ENCODE results near the gene VWF.

DNA sequence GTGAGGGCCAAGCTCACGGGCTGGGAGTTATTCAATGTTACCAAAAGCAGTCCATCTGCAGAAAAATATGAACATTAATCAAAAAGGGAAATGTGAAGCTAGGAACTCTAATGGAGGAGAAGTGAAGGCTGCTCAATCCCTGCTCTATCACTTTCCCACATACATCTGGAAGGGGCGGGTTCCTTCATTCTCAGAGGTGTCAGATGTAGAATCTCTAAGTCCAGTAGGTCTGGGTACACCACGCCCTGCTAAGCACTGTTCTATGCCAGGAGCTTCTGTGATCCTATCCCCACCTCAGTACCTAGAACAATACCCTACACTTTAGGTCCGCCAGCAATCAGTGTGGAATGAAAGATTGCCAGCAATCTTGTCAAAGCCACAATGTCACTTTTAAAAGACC lies 142.4 kb downstream of the VWF start:
- TF ChIP-seq, protein P1, sequence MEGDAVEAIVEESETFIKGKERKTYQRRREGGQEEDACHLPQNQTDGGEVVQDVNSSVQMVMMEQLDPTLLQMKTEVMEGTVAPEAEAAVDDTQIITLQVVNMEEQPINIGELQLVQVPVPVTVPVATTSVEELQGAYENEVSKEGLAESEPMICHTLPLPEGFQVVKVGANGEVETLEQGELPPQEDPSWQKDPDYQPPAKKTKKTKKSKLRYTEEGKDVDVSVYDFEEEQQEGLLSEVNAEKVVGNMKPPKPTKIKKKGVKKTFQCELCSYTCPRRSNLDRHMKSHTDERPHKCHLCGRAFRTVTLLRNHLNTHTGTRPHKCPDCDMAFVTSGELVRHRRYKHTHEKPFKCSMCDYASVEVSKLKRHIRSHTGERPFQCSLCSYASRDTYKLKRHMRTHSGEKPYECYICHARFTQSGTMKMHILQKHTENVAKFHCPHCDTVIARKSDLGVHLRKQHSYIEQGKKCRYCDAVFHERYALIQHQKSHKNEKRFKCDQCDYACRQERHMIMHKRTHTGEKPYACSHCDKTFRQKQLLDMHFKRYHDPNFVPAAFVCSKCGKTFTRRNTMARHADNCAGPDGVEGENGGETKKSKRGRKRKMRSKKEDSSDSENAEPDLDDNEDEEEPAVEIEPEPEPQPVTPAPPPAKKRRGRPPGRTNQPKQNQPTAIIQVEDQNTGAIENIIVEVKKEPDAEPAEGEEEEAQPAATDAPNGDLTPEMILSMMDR (IDR thresholded peaks at IDR 0.05; ENCODE audit: low read depth, low read length): no peak
- TF ChIP-seq POLR2A (IDR thresholded peaks at IDR 0.05; ENCODE audit: extremely low read depth, insufficient read length): no peak
- no peak for TF ChIP-seq MYC (IDR thresholded peaks at IDR 0.05; ENCODE audit: low read depth, low read length)

Data from NB4 (cell line).